Measurements from ENCODE around the gene PPP1R16B.

The PPP1R16B gene

DNA sequence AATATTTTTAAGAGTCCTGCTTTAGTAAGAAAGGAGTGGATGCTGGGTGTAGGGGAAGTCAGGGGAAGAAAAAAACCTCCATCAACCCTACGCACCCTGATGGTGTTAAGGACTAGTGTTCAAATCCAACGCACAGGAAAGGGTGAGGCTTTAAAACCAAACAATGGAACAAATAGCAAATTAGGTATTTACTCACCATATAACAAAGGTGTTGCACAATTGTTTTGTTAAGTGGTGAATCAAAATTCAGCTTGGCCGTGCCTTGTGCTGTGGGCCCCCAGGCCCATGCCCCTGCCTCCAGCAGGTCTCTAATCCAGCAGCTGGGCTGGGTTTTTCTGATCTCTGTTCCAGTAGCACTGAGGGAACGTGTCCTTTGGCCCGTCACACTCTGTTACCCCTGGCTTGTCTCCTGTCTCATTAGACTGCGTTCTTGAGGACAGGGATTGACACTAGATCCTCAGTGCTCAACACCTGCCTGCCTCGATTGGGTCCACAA, 132.5 kb downstream of the PPP1R16B start:
- H3K4me3 ChIP-seq (ENCODE audit: low read depth, low read length) = no peak overlapping the region
- TF ChIP-seq, protein P1, sequence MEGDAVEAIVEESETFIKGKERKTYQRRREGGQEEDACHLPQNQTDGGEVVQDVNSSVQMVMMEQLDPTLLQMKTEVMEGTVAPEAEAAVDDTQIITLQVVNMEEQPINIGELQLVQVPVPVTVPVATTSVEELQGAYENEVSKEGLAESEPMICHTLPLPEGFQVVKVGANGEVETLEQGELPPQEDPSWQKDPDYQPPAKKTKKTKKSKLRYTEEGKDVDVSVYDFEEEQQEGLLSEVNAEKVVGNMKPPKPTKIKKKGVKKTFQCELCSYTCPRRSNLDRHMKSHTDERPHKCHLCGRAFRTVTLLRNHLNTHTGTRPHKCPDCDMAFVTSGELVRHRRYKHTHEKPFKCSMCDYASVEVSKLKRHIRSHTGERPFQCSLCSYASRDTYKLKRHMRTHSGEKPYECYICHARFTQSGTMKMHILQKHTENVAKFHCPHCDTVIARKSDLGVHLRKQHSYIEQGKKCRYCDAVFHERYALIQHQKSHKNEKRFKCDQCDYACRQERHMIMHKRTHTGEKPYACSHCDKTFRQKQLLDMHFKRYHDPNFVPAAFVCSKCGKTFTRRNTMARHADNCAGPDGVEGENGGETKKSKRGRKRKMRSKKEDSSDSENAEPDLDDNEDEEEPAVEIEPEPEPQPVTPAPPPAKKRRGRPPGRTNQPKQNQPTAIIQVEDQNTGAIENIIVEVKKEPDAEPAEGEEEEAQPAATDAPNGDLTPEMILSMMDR (conservative IDR thresholded peaks at IDR 0.05; ENCODE audit: low read depth, low read length) = no peak
- no peak for DNase-seq (ENCODE audit: low read depth)

DNA sequence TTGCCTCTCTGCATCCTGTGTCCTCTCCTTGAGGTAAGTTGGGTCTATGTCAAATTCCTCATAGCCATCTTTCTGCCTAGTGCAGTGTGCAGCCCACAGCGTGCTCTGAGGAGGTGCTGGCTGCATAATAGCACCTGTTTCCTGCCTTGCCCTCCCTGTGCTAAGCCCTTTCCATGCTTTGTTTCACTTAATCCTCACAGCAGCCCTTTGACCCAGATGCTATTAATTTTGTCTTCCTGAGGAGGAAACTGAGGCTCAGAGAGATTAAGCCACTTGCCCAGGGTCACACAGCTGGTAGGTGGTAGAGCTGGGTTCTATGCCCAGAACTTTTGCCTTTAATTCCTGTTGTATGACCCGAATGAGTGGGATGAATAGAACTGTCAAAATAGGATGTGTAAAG, 134.2 kb downstream of the PPP1R16B start:
- no peak for DNase-seq (ENCODE audit: low read depth)
- TF ChIP-seq, protein P1 (conservative IDR thresholded peaks at IDR 0.05; ENCODE audit: low read depth, low read length) = no peak
- H3K4me3 ChIP-seq (ENCODE audit: low read depth, low read length) = no peak overlapping the region

DNA sequence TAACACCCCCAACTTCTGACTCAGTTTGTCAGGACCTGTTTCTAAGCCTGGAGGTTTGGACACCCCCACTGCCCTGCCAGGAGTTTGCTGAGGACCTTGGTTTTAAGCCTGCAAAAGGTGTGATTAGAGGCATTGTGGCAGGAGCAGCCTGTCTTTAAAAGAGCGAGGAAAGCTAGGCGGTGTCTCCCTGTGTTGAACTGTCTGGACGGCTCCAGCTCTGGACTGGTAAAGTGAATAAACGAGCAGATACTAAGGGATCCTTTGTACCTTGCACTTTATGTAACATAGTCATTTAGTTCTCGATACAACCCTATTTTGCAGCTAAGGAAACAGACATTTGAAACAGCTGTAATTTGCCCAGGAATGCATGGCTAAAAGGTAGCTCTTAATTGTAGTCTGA, 135.1 kb downstream of the PPP1R16B start:
- TF ChIP-seq, protein P1 (conservative IDR thresholded peaks at IDR 0.05; ENCODE audit: low read depth, low read length) = no peak
- H3K4me3 ChIP-seq (ENCODE audit: low read depth, low read length) = no peak overlapping the region
- no peak for DNase-seq (ENCODE audit: low read depth)

DNA sequence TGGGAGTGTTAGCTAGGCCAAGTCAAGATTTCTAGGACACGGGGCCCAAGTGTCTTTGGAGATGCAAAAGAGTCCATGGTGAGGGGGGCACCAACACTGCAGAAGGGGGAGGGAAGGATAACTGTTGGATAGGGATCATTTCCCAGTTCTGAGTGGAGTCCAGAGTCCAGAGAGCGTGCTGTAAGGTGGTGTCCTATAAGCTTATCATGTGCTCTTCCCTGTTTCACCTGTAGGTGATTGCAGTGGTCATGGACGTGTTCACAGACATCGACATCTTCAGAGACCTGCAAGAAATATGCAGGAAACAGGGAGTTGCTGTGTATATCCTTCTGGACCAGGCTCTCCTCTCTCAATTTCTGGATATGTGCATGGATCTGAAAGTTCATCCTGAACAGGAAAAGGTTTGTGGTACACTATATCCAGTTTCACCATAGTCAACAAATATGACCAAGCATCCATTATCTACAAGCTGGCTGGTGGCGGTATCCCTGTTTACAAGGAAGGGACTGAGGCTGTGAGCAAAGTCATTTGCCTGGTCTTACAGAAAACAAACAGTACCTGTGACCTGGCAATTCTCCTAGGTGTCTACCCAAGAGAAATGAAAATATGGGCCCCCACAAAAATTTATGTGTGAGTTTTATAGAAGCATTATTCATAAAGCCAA, 136.4 kb downstream of the PPP1R16B start:
- no peak overlapping the region for H3K4me3 ChIP-seq (ENCODE audit: low read depth, low read length)
- TF ChIP-seq, protein P1 (conservative IDR thresholded peaks at IDR 0.05; ENCODE audit: low read depth, low read length) = no peak
- no peak for DNase-seq (ENCODE audit: low read depth)

DNA sequence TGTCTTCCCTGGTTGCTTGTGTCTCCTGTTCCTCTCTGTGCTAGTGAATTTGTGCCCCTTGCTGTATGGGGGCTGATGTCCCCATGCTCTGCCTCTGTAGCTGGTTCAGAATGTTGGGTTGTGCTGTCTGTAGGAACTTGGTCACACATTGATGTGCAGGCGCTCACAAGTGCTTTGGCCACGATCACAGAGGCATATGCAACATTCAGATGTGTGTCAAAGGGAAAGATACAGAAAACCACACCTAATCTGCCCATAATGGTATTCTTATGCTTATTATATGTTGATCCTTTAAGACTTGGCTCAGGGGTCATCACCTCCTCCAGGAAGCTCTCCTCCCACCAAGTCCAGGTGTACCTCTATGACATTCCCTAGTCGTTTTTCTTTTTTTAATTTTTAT, 139.5 kb downstream of the PPP1R16B start:
- TF ChIP-seq, protein P1 (conservative IDR thresholded peaks at IDR 0.05; ENCODE audit: low read depth, low read length) = no peak
- DNase-seq (ENCODE audit: low read depth) = no peak
- H3K4me3 ChIP-seq (ENCODE audit: low read depth, low read length) = no peak overlapping the region

DNA sequence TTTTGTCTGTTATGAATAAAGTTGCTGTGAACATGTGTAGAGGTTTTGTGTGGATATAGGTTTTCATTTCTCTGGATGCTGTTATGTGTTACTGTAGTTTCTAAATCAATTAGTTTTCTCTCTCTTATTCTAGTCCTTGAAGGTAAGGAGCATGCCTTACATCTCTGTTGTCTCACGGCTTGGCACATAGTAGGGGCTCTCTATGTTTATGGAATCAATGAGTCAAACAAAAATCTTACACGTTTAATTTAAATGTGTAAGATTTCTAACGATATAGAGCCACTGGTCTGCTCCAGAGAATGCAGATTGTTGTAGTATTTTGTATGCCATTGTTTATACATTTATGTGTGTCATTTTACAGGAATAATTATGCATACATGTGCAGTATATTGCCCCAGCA, 141.3 kb downstream of the PPP1R16B start:
- TF ChIP-seq, protein P1 (conservative IDR thresholded peaks at IDR 0.05; ENCODE audit: low read depth, low read length) = no peak
- DNase-seq (ENCODE audit: low read depth) = no peak
- no peak overlapping the region for H3K4me3 ChIP-seq (ENCODE audit: low read depth, low read length)

DNA sequence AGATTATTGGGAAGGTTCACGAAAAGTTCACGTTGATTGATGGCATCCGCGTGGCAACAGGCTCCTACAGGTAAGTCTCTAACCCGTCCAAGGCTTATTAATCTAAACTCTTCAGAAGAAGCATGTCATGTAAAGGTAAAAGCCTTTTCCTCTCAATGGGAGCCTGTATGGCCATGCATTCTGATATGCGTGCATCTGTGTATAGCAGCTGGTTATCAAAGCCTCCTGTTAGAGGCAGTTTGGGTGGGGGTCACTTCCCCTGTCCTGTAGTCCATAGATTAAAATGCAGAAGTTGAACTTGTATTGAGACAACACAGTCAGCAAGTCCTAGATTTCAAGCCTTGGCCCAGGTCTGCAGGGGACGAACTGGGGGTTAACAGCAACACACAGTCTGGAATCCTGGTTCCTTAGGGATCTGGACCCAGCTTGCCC, 142.4 kb downstream of the PPP1R16B start:
- no peak for DNase-seq (ENCODE audit: low read depth)
- TF ChIP-seq, protein P1 (conservative IDR thresholded peaks at IDR 0.05; ENCODE audit: low read depth, low read length) = no peak
- H3K4me3 ChIP-seq (ENCODE audit: low read depth, low read length) = no peak overlapping the region
